Stomach (tissue), 9 donors: ENCODE data around the gene TMEM25. TPM values are rescaled to one million over a fixed set of nuclear protein-coding genes. Genes with fewer than 3 reads are reported as not detected.

Source experiments
- DNase-seq, 2 donors: peaks; one replicate each; pipeline versions ENCODE4 v3.0.0 to v3.0.0-alpha.2; 2013 to 2019
- H3K27ac ChIP-seq, 5 donors: fragments of 200-600 bp in 4 of 5; sonication (generic) in 4 of 5; one replicate each; pipeline ENCODE4 v1.5.1; 2013 to 2019; ENCODE audit warnings: mild to moderate bottlenecking in 1 of 5, moderate library complexity in 1 of 5
- H3K27me3 ChIP-seq, 3 donors: fragments of 200-600 bp; sonication (generic); one replicate each; pipeline ENCODE4 v1.5.1; 2017 to 2019; ENCODE audit warnings: mixed run types in 1 of 3
- H3K36me3 ChIP-seq, 4 donors: fragments of 200-600 bp; sonication (generic); 1 replicate in 3 of 4; 2 replicates in 1 of 4; pipeline ENCODE4 v1.5.1; 2016 to 2019
- H3K4me1 ChIP-seq, 4 donors: fragments of 200-600 bp; sonication (generic); one replicate each; pipeline ENCODE4 v1.5.1; 2016 to 2019
- H3K4me3 ChIP-seq, 4 donors: fragments of 200-600 bp; sonication (generic) in 3 of 4; one replicate each; pipeline ENCODE4 v1.5.1; 2016 to 2019; ENCODE audit warnings: mild to moderate bottlenecking in 1 of 4
- H3K9me3 ChIP-seq, 4 donors: fragments of 200-600 bp; sonication (generic); one replicate each; pipeline ENCODE4 v1.5.1; 2016 to 2019
- CTCF ChIP-seq, 7 experiments: fragments of 450-650 bp in 4 of 7; fragments of 200-600 bp in 3 of 7; sonication (generic) in 3 of 7; IDR thresholded peaks; one replicate each; pipeline ENCODE4 v1.5.1; 2016 to 2019; ENCODE audit warnings: antibody characterized with exemption in 7 of 7, control low read depth in 2 of 7, mild to moderate bottlenecking in 1 of 7
- EP300 ChIP-seq: sonication (generic); formaldehyde crosslinking; IDR thresholded peaks from one replicate; pipeline ENCODE4 v1.6.1; 2017; ENCODE audit warnings: antibody characterized with exemption
- POLR2A ChIP-seq, 4 donors: fragments of 450-650 bp; IDR thresholded peaks; one replicate each; pipeline ENCODE4 v1.6.1; 2016; ENCODE audit warnings: antibody characterized with exemption in 4 of 4, control low read depth in 2 of 4, mild to moderate bottlenecking in 1 of 4, moderate library complexity in 1 of 4
- POLR2AphosphoS5 ChIP-seq, 3 donors: sonication (generic); formaldehyde crosslinking; IDR thresholded peaks; one replicate each; pipeline ENCODE4 v1.6.1; 2016; ENCODE audit warnings: antibody characterized with exemption in 3 of 3
- whole genome bisulfite sequencing, 5 donors: extraction: QIAGEN DNeasy Blood & Tissue Kit in 3 of 5; methylation state at CpG; one replicate each; pipeline versions ENCODE4 v1.1.5 to v1.1.7; 2013 to 2018; 5-methylcytosine and 5-hydroxymethylcytosine counted together
- intact Hi-C: fragments of 100-400 bp; cut with DNase I; formaldehyde crosslinking; loops from one replicate; pipeline ENCODE4 v1.15.1; 2023; ENCODE audit warnings: low total_unique reads
- polyA plus RNA-seq, 3 donors: library from polyadenylated mRNA; stranded (reverse); fragments of 200-250 nt; gene quantifications; one replicate each; pipeline ENCODE4 v1.2.3, GENCODE V29; 2013
- total RNA-seq, 5 donors: library from RNA; depleted of rRNA; stranded (reverse); fragments of >200 nt; gene quantifications; one replicate each; pipeline versions ENCODE4 v1.1.0 to v1.2.3, GENCODE V29; 2014 to 2016
- donor health status: healthy with polysubstance abuse.
- donor health status: Bipolar disorder and iron deficiency.
- donor health status: healthy.

TMEM25 gene
- total and polyA plus RNA-seq, 8 donors, result 4.0 to 52.7 (median 8.5) TPM; not detected in 1

GRCh38 chr11:118524356-118524755 is 6.6 kb upstream of the TMEM25 start:
- Histone ChIP-seq H3K27ac (no peak overlapping the region), H3K36me3 (peaks cover 29 to 62% (median 59%) of the 10 kb centered on the region in 4 donors)
- no peak for DNase-seq

GRCh38 chr11:118524757-118525470 is 6.1 kb upstream of the TMEM25 start:
- WGBS, 5 donors, result 81 to 89% (median 85%) methylated on average over 6 of the region's 6 CpGs
- DNase-seq, result no peak
- Histone ChIP-seq H3K9me3 (no peaks in the 10 kb centered on the region), H3K27ac (no peak overlapping the region), H3K4me3 (no peak overlapping the region), H3K4me1 (peaks cover under 1 to 26% (median 20%) of the 10 kb centered on the region in 4 donors), H3K27me3 (no peaks in the 10 kb centered on the region), H3K36me3 (peaks cover 24 to 56% (median 54%) of the 10 kb centered on the region in 4 donors)
- TF ChIP-seq POLR2AphosphoS5 (IDR thresholded peaks at IDR 0.05) (no peak), POLR2A (IDR thresholded peaks at IDR 0.05) (no peak), CTCF (IDR thresholded peaks at IDR 0.05) (no peak), EP300 (no peak)
- intact Hi-C loops, result no loop called here

More at GRCh38 chr11:118524356-118524755, 6.6 kb upstream of the TMEM25 start:
- no peaks in the 10 kb centered on the region for H3K27me3 ChIP-seq
- no peaks in the 10 kb centered on the region for H3K9me3 ChIP-seq
- intact Hi-C loops, result no loop called here
- no peak for TF ChIP-seq POLR2AphosphoS5 (IDR thresholded peaks at IDR 0.05)
- TF ChIP-seq CTCF (IDR thresholded peaks at IDR 0.05), result no peak
- no peak for TF ChIP-seq POLR2A (IDR thresholded peaks at IDR 0.05)
- no peak for TF ChIP-seq EP300
- H3K4me3 ChIP-seq, result no peak overlapping the region
- peaks cover 0 to 20% (median 14%) of the 10 kb centered on the region in 4 donors for H3K4me1 ChIP-seq

- no peaks in the 10 kb centered on the region for H3K9me3 ChIP-seq
- 64 to 76% (median 68%) methylated on average over 2 of the region's 2 CpGs for WGBS, 5 donors
- peaks cover 5 to 41% (median 33%) of the 10 kb centered on the region in 4 donors for H3K4me1 ChIP-seq
- no peak for DNase-seq
- H3K27ac ChIP-seq, result no peak overlapping the region
- TF ChIP-seq POLR2A (IDR thresholded peaks at IDR 0.05) (no peak), CTCF (IDR thresholded peaks at IDR 0.05) (no peak)
- no peaks in the 10 kb centered on the region for H3K27me3 ChIP-seq
- peaks cover 9 to 38% (median 36%) of the 10 kb centered on the region in 4 donors for H3K36me3 ChIP-seq
- intact Hi-C loops, result no loop called here
- H3K4me3 ChIP-seq, result no peak overlapping the region
Observed at GRCh38 chr11:118526688-118527087, 4.3 kb upstream of the TMEM25 start.

GRCh38 chr11:118527109-118527508 is 3.9 kb upstream of the TMEM25 start, which contains the start of gene TTC36:
Gene TTC36 (plus strand): TSS chr11:118527474. CDS start chr11:118527495, 21 bp downstream.
- TF ChIP-seq POLR2AphosphoS5 (IDR thresholded peaks at IDR 0.05) (no peak), EP300 (no peak), CTCF (IDR thresholded peaks at IDR 0.05) (no peak), POLR2A (IDR thresholded peaks at IDR 0.05) (no peak)
- WGBS, 5 donors, result 41 to 70% (median 51%) methylated on average over 3 of the region's 3 CpGs
- intact Hi-C loops, result no loop called here
- Histone ChIP-seq H3K36me3 (peaks cover 5 to 34% (median 32%) of the 10 kb centered on the region in 4 donors), H3K27ac (no peak within 1 kb of the TSS), H3K9me3 (no peaks in the 10 kb centered on the region), H3K4me3 (no peak within 1 kb of the TSS), H3K27me3 (no peaks in the 10 kb centered on the region), H3K4me1 (peaks cover 5 to 41% (median 38%) of the 10 kb centered on the region in 4 donors)
- DNase-seq, result no peak
